Measurements from ENCODE around the gene ATP5PO. TPM values are rescaled to one million over a fixed set of nuclear protein-coding genes. Genes with fewer than 3 reads are reported as not detected.

The ATP5PO gene
- total RNA-seq, 1 experiment from 2014 or later, result 190 TPM

DNA sequence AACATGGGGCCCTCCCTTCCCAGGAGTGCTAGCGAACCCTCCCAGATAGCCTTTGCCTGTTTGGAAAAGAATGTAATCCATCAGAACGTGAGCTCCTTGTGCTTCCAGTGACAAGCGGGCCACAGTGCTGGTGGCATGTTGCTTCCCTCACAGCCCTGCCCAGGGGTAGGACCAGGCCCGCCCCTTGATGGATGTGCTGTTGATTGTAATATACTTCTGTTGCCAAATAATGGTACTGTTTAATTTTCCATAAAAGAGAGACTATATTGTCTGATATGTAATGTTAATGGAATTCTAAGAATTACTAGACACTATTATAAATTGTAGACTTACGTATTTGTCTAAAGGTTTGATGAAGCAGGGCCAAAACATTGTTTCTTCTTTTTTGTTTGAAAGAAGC lies 16.4 kb downstream of the ATP5PO start:
- TF ChIP-seq SIN3A (IDR thresholded peaks at IDR 0.05; ENCODE audit: borderline replicate concordance, insufficient read depth, low read depth, low read length) (no peak), POLR2AphosphoS5 (IDR thresholded peaks at IDR 0.05; ENCODE audit: low read depth, low read length) (no peak), TCF7L2 (IDR thresholded peaks at IDR 0.05; ENCODE audit: low read depth, low read length) (no peak)
- TF ChIP-seq, protein P1, sequence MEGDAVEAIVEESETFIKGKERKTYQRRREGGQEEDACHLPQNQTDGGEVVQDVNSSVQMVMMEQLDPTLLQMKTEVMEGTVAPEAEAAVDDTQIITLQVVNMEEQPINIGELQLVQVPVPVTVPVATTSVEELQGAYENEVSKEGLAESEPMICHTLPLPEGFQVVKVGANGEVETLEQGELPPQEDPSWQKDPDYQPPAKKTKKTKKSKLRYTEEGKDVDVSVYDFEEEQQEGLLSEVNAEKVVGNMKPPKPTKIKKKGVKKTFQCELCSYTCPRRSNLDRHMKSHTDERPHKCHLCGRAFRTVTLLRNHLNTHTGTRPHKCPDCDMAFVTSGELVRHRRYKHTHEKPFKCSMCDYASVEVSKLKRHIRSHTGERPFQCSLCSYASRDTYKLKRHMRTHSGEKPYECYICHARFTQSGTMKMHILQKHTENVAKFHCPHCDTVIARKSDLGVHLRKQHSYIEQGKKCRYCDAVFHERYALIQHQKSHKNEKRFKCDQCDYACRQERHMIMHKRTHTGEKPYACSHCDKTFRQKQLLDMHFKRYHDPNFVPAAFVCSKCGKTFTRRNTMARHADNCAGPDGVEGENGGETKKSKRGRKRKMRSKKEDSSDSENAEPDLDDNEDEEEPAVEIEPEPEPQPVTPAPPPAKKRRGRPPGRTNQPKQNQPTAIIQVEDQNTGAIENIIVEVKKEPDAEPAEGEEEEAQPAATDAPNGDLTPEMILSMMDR (IDR thresholded peaks at IDR 0.05), result no peak
- TF ChIP-seq, protein P2, sequence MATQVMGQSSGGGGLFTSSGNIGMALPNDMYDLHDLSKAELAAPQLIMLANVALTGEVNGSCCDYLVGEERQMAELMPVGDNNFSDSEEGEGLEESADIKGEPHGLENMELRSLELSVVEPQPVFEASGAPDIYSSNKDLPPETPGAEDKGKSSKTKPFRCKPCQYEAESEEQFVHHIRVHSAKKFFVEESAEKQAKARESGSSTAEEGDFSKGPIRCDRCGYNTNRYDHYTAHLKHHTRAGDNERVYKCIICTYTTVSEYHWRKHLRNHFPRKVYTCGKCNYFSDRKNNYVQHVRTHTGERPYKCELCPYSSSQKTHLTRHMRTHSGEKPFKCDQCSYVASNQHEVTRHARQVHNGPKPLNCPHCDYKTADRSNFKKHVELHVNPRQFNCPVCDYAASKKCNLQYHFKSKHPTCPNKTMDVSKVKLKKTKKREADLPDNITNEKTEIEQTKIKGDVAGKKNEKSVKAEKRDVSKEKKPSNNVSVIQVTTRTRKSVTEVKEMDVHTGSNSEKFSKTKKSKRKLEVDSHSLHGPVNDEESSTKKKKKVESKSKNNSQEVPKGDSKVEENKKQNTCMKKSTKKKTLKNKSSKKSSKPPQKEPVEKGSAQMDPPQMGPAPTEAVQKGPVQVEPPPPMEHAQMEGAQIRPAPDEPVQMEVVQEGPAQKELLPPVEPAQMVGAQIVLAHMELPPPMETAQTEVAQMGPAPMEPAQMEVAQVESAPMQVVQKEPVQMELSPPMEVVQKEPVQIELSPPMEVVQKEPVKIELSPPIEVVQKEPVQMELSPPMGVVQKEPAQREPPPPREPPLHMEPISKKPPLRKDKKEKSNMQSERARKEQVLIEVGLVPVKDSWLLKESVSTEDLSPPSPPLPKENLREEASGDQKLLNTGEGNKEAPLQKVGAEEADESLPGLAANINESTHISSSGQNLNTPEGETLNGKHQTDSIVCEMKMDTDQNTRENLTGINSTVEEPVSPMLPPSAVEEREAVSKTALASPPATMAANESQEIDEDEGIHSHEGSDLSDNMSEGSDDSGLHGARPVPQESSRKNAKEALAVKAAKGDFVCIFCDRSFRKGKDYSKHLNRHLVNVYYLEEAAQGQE (IDR thresholded peaks at IDR 0.05; ENCODE audit: insufficient read depth in 1 of 2, low read depth in 2 of 2, low read length in 1 of 2), result no peak
- Histone ChIP-seq H3K4me1 (ENCODE audit: control insufficient read depth, insufficient read depth, low read length) (no peaks in the 10 kb centered on the region; the same call in 1 of the 2 replicates), H3K27me3 (ENCODE audit: control insufficient read depth, insufficient read depth, low read length) (no peaks in the 10 kb centered on the region), H3K4me3 (ENCODE audit: low read depth in 2 of 2, low read length in 2 of 2) (no peak overlapping the region), H3K36me3 (ENCODE audit: control insufficient read depth, insufficient read depth, low read length) (peaks cover 4% of the 10 kb centered on the region), H3K27ac (ENCODE audit: low read length) (no peak overlapping the region), H3K9me3 (ENCODE audit: control insufficient read depth, insufficient read depth, low read depth, low read length) (no peaks in the 10 kb centered on the region)
- intact Hi-C loops (cut with micrococcal nuclease; ENCODE audit: unreplicated experiment), result no loop called here
- CTCF ChIA-PET, result interaction anchor here (0.8 kb wide), 1 partner anchor 311 kb away, joined by 3 read pairs; the partner anchor contains the start of gene DONSON
- no peak for ATAC-seq
- POLR2A ChIA-PET, result no interaction called here
- no peak for DNase-seq (ENCODE audit: low read depth, low spot score)
- BruUV-seq (replicated peaks), result no TSS peak
- in situ Hi-C loops (cut with HindIII; ENCODE audit: low pct_unique_long_range_greater_than_20kb, low sequenced_read_pairs), result no loop called here

GRCh38 chr21:33898586-33898985 lies 17.0 kb downstream of the ATP5PO start:
- Histone ChIP-seq H3K27me3 (ENCODE audit: control insufficient read depth, insufficient read depth, low read length) (no peaks in the 10 kb centered on the region), H3K27ac (ENCODE audit: low read length) (no peak overlapping the region), H3K9me3 (ENCODE audit: control insufficient read depth, insufficient read depth, low read depth, low read length) (no peaks in the 10 kb centered on the region), H3K4me1 (ENCODE audit: control insufficient read depth, insufficient read depth, low read length) (no peaks in the 10 kb centered on the region; the same call in 1 of the 2 replicates), H3K36me3 (ENCODE audit: control insufficient read depth, insufficient read depth, low read length) (peaks cover 2% of the 10 kb centered on the region), H3K4me3 (ENCODE audit: low read depth in 2 of 2, low read length in 2 of 2) (no peak overlapping the region)
- no peak for ATAC-seq
- no TSS peak for BruUV-seq (replicated peaks)
- TF ChIP-seq SIN3A (IDR thresholded peaks at IDR 0.05; ENCODE audit: borderline replicate concordance, insufficient read depth, low read depth, low read length) (no peak), TCF7L2 (IDR thresholded peaks at IDR 0.05; ENCODE audit: low read depth, low read length) (no peak), POLR2AphosphoS5 (IDR thresholded peaks at IDR 0.05; ENCODE audit: low read depth, low read length) (no peak)
- TF ChIP-seq, protein P1 (IDR thresholded peaks at IDR 0.05), result no peak
- TF ChIP-seq, protein P2 (IDR thresholded peaks at IDR 0.05; ENCODE audit: insufficient read depth in 1 of 2, low read depth in 2 of 2, low read length in 1 of 2), result no peak
- intact Hi-C loops (cut with micrococcal nuclease; ENCODE audit: unreplicated experiment) (no loop called here), in situ Hi-C loops (cut with HindIII; ENCODE audit: low pct_unique_long_range_greater_than_20kb, low sequenced_read_pairs) (no loop called here)
- ChIA-PET POLR2A (no interaction called here), CTCF (interaction anchor here (0.8 kb wide), 1 partner anchor 310 kb away, joined by 3 read pairs; the partner anchor contains the start of gene DONSON)
- no peak for DNase-seq (ENCODE audit: low read depth, low spot score)
